H9 (cell line): ENCODE measurements around the gene RBBP9. TPM values are rescaled to one million over a fixed set of nuclear protein-coding genes. Genes with fewer than 3 reads are reported as not detected.

Experiments
- DNase-seq: peaks from one replicate; pipeline ENCODE4 v3.0.0-alpha.2; 2017
- H2AFZ ChIP-seq: one replicate; pipeline ENCODE4 v1.6.1; 2013; ENCODE audit warnings: mild to moderate bottlenecking, low read length, control low read depth, moderate library complexity
- H2AK5ac ChIP-seq: 2 replicates; pipeline ENCODE4 v1.6.1; 2013; ENCODE audit warnings: low read length, control low read depth, mixed read lengths; ENCODE audit not compliant: insufficient read length
- H2BK120ac ChIP-seq: one replicate; pipeline ENCODE4 v1.6.1; 2013; ENCODE audit warnings: low read depth, mild to moderate bottlenecking, low read length, control low read depth, inconsistent platforms; ENCODE audit not compliant: poor library complexity, severe bottlenecking
- H2BK12ac ChIP-seq: 2 replicates; pipeline ENCODE4 v1.6.1; 2013; ENCODE audit warnings: low read length, control low read depth, mixed read lengths, low read depth; ENCODE audit not compliant: insufficient read length
- H2BK15ac ChIP-seq: 2 replicates; pipeline ENCODE4 v1.6.1; 2013; ENCODE audit warnings: low read depth, low read length, control low read depth
- H2BK20ac ChIP-seq: one replicate; pipeline ENCODE4 v1.6.1; 2013; ENCODE audit warnings: low read depth, mild to moderate bottlenecking, low read length, control low read depth, inconsistent platforms; ENCODE audit not compliant: poor library complexity, severe bottlenecking
- H2BK5ac ChIP-seq: 2 replicates; pipeline ENCODE4 v1.6.1; 2013; ENCODE audit warnings: low read length, control low read depth, mixed read lengths; ENCODE audit not compliant: insufficient read length
- H3K14ac ChIP-seq: 2 replicates; pipeline ENCODE4 v1.6.1; 2013; ENCODE audit warnings: low read length, control low read depth; ENCODE audit not compliant: insufficient read depth
- H3K18ac ChIP-seq: 2 replicates; pipeline ENCODE4 v1.6.1; 2013; ENCODE audit warnings: low read depth, mild to moderate bottlenecking, mixed read lengths, low read length, control low read depth; ENCODE audit not compliant: insufficient read length
- H3K23ac ChIP-seq: 2 replicates; pipeline ENCODE4 v1.6.1; 2013; ENCODE audit warnings: low read length, control low read depth, mixed read lengths, low read depth; ENCODE audit not compliant: insufficient read length
- H3K23me2 ChIP-seq: 2 replicates; pipeline ENCODE4 v1.6.1; 2013; ENCODE audit warnings: low read depth, mild to moderate bottlenecking, mixed read lengths, low read length, control low read depth; ENCODE audit not compliant: insufficient read length, poor library complexity, severe bottlenecking
- H3K27ac ChIP-seq: 2 replicates; pipeline ENCODE4 v1.5.1; 2013; ENCODE audit warnings: low read length, control low read depth, mixed read lengths, low read depth; ENCODE audit not compliant: insufficient read length
- H3K27me3 ChIP-seq: 2 replicates; pipeline ENCODE4 v1.6.1; 2013; ENCODE audit warnings: low read length, control low read depth, inconsistent platforms; ENCODE audit not compliant: insufficient read depth
- H3K4ac ChIP-seq: 2 replicates; pipeline ENCODE4 v1.6.1; 2013; ENCODE audit warnings: low read depth, mild to moderate bottlenecking, control low read depth, inconsistent platforms, low read length, moderate library complexity
- H3K4me1 ChIP-seq: 2 replicates; pipeline ENCODE4 v1.6.1; 2013; ENCODE audit warnings: low read length, control low read depth, inconsistent platforms; ENCODE audit not compliant: insufficient read depth
- H3K4me2 ChIP-seq: 2 replicates; pipeline ENCODE4 v1.6.1; 2013; ENCODE audit warnings: low read length, control low read depth, mixed read lengths; ENCODE audit not compliant: insufficient read length, insufficient read depth
- H3K56ac ChIP-seq: 2 replicates; pipeline ENCODE4 v1.6.1; 2013; ENCODE audit warnings: low read depth, mild to moderate bottlenecking, mixed read lengths, low read length, control low read depth; ENCODE audit not compliant: insufficient read length
- H3K79me1 ChIP-seq: 2 replicates; pipeline ENCODE4 v1.6.1; 2013; ENCODE audit warnings: low read depth, mild to moderate bottlenecking, moderate library complexity, low read length, control low read depth, inconsistent platforms; ENCODE audit not compliant: insufficient read depth, poor library complexity, severe bottlenecking
- H3K79me2 ChIP-seq: 2 replicates; pipeline ENCODE4 v1.6.1; 2013; ENCODE audit warnings: low read length, control low read depth, inconsistent platforms; ENCODE audit not compliant: insufficient read depth
- H3K9ac ChIP-seq: 2 replicates; pipeline ENCODE4 v1.6.1; 2013; ENCODE audit warnings: low read length, control low read depth, mixed read lengths; ENCODE audit not compliant: insufficient read length; ENCODE audit errors: extremely low read depth
- H3K9me3 ChIP-seq: one replicate; pipeline ENCODE4 v1.6.1; 2013; ENCODE audit warnings: low read depth, low read length, inconsistent platforms; ENCODE audit not compliant: control insufficient read depth
- H3T11ph ChIP-seq: one replicate; pipeline ENCODE4 v1.6.1; 2013; ENCODE audit warnings: mild to moderate bottlenecking, low read length, control low read depth, inconsistent platforms
- H4K20me1 ChIP-seq: one replicate; pipeline ENCODE4 v1.6.1; 2013; ENCODE audit not compliant: control insufficient read depth, insufficient read length, insufficient read depth
- H4K5ac ChIP-seq: 2 replicates; pipeline ENCODE4 v1.6.1; 2013; ENCODE audit warnings: low read depth, mild to moderate bottlenecking, mixed read lengths, low read length, control low read depth; ENCODE audit not compliant: insufficient read length
- H4K8ac ChIP-seq: replicated peaks from 2 replicates; pipeline ENCODE4 v1.6.1; 2013; ENCODE audit warnings: low read length, control low read depth, mixed read lengths, low read depth; ENCODE audit not compliant: insufficient read length
- H4K91ac ChIP-seq: 2 replicates; pipeline ENCODE4 v1.6.1; 2013; ENCODE audit warnings: low read depth, mild to moderate bottlenecking, moderate library complexity, mixed read lengths, low read length, control low read depth; ENCODE audit not compliant: insufficient read length
- H3K27ac Mint-ChIP-seq, 3 experiments: 2 replicates in 2 of 3; 3 replicates in 1 of 3; pipeline ENCODE4 v1.8.0; 2020 to 2021; ENCODE audit warnings: mixed read lengths in 3 of 3, mild to moderate bottlenecking in 1 of 3, moderate library complexity in 1 of 3
- H3K27me3 Mint-ChIP-seq: 2 replicates; pipeline ENCODE4 v1.8.0; 2021; ENCODE audit warnings: low read depth, mild to moderate bottlenecking, moderate library complexity, mixed read lengths
- H3K36me3 Mint-ChIP-seq, 3 experiments: 2 replicates in 2 of 3; 3 replicates in 1 of 3; pipeline ENCODE4 v1.8.0; 2020 to 2021; ENCODE audit warnings: low read depth in 3 of 3, mixed read lengths in 3 of 3; ENCODE audit not compliant: insufficient read depth in 1 of 3
- H3K4me1 Mint-ChIP-seq, 2 experiments: 2 replicates each; pipeline ENCODE4 v1.8.0; 2020; ENCODE audit warnings: mixed read lengths in 2 of 2
- H3K4me3 Mint-ChIP-seq, 2 experiments: 2 replicates in 1 of 2; 3 replicates in 1 of 2; pipeline ENCODE4 v1.8.0; 2020 to 2021; ENCODE audit warnings: mild to moderate bottlenecking in 2 of 2, mixed read lengths in 2 of 2, moderate library complexity in 1 of 2
- H3K9me3 Mint-ChIP-seq, 2 experiments: 2 replicates in 1 of 2; 3 replicates in 1 of 2; pipeline ENCODE4 v1.8.0; 2020; ENCODE audit warnings: mild to moderate bottlenecking in 2 of 2, mixed read lengths in 2 of 2, moderate library complexity in 1 of 2
- WGBS: extraction: QIAGEN DNeasy Blood & Tissue Kit; methylation state at CpG from one replicate; pipeline ENCODE4 v1.1.7; 2013; ENCODE audit warnings: missing lambda C conversion rate, low lambda C conversion rate, mixed read lengths; ENCODE audit not compliant: insufficient read length; ENCODE audit errors: extremely low coverage; 5-methylcytosine and 5-hydroxymethylcytosine counted together
- total RNA-seq: library from RNA; stranded (reverse); gene quantifications from 2 replicates; pipeline ENCODE4 v1.2.1, GENCODE V29; 2021
- TF ChIP-seq, protein P1 (sequence below): fragments of 200-600 bp; sonication (generic); conservative IDR thresholded peaks from 3 replicates; pipeline ENCODE4 v1.8.0; 2021; ENCODE audit warnings: antibody characterized with exemption, mild to moderate bottlenecking

The RBBP9 gene
- total RNA-seq, 1 experiment from 2014 or later = 12.0 TPM

DNA sequence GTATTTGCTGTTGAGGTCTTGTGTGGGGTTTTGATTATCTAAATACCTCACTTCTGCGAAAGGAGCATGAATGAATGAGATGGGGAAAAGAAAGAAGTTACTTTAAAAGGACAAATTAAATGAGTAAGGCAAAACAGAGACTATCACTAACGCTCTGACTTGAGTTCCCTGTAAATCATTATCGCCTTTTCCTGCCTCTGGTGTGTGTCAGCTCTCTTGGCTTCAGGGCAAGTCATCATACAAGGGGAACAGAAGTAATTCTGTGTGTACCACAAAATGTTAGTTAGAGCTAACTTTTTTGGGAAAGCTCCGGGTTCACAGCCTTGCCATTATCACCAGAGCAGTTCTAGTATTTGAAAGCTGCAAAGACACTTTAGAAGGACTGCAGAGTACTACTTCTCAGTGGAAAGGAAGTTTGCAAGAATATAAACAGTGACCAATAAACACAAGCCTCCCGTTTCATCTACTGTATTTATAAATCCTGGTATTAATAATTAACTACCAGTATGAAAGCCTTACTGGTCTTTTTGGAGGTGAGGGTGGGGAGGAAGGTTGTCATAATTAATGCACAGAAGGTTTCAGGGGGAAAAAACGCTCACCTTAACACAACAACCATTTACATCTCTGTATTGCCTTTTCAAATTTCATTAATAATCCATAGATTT, 31.4 kb downstream of the RBBP9 start:
- H4K91ac ChIP-seq = no peak overlapping the region
- Mint-ChIP-seq H3K27ac (no peak overlapping the region), H3K4me3 (peak overlapping the region; percentile 98 to 99), H3K4me1 (peaks cover 10 to 13% of the 10 kb centered on the region in 2 experiments), H3K27me3 (no peaks in the 10 kb centered on the region), H3K9me3 (no peaks in the 10 kb centered on the region), H3K36me3 (peaks cover 0 to under 1% (median 0%) of the 10 kb centered on the region in 3 experiments; a peak in 1 of 7 replicates)
- no peak overlapping the region for H2BK12ac ChIP-seq
- no peak overlapping the region for H3K4ac ChIP-seq
- no peak overlapping the region for H2AK5ac ChIP-seq
- no peak overlapping the region for H3K9ac ChIP-seq
- H4K20me1 ChIP-seq = no peaks in the 10 kb centered on the region
- TF ChIP-seq, protein P1, sequence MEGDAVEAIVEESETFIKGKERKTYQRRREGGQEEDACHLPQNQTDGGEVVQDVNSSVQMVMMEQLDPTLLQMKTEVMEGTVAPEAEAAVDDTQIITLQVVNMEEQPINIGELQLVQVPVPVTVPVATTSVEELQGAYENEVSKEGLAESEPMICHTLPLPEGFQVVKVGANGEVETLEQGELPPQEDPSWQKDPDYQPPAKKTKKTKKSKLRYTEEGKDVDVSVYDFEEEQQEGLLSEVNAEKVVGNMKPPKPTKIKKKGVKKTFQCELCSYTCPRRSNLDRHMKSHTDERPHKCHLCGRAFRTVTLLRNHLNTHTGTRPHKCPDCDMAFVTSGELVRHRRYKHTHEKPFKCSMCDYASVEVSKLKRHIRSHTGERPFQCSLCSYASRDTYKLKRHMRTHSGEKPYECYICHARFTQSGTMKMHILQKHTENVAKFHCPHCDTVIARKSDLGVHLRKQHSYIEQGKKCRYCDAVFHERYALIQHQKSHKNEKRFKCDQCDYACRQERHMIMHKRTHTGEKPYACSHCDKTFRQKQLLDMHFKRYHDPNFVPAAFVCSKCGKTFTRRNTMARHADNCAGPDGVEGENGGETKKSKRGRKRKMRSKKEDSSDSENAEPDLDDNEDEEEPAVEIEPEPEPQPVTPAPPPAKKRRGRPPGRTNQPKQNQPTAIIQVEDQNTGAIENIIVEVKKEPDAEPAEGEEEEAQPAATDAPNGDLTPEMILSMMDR = no peak
- peaks cover 9% of the 10 kb centered on the region for H3K79me2 ChIP-seq
- H4K8ac ChIP-seq = no peak overlapping the region
- H3K14ac ChIP-seq = no peak overlapping the region
- H3K4me1 ChIP-seq = no peaks in the 10 kb centered on the region
- no peak overlapping the region for H4K5ac ChIP-seq
- H3K56ac ChIP-seq = no peak overlapping the region
- no peak overlapping the region for H2BK20ac ChIP-seq
- no peak overlapping the region for H3K18ac ChIP-seq
- no CpG with 5 or more reads among the region's 6 CpGs for WGBS
- peaks cover 4% of the 10 kb centered on the region for H3K79me1 ChIP-seq
- no peak overlapping the region for H3K27ac ChIP-seq
- no peak overlapping the region for H3K23ac ChIP-seq
- no peak overlapping the region for H2BK15ac ChIP-seq
- no peaks in the 10 kb centered on the region for H3K9me3 ChIP-seq
- H3K27me3 ChIP-seq = no peaks in the 10 kb centered on the region
- no peak overlapping the region for H3T11ph ChIP-seq
- no peak overlapping the region for H2BK120ac ChIP-seq
- H2BK5ac ChIP-seq = no peak overlapping the region
- DNase-seq = no peak
- no peak overlapping the region for H2AFZ ChIP-seq
- peak overlapping the region; percentile 100 for H3K4me2 ChIP-seq
- H3K23me2 ChIP-seq = peaks cover 11% of the 10 kb centered on the region
